Measurements from ENCODE around the gene LIPC.

GRCh38 chr15:58433597-58434333 is 2.0 kb downstream of the LIPC start:
- TF ChIP-seq EZH2 (IDR thresholded peaks at IDR 0.05; ENCODE audit: insufficient read depth, poor library complexity, severe bottlenecking): no peak
- no peak for TF ChIP-seq EZH2phosphoT487 (IDR thresholded peaks at IDR 0.05; ENCODE audit: insufficient read depth, low read depth)

Measured in GM23248 (cell line).